Suprapubic skin (tissue), 4 donors: ENCODE measurements around the gene ZNF276. TPM values are rescaled to one million over a fixed set of nuclear protein-coding genes. Genes with fewer than 3 reads are reported as not detected.

Experiments
- DNase-seq, 2 donors: peaks; one replicate each; pipeline ENCODE4 v3.0.0-alpha.2; 2019; ENCODE audit warnings: low spot score in 2 of 2
- H3K27ac ChIP-seq: fragments of 200-600 bp; sonication (generic); one replicate; pipeline ENCODE4 v1.5.1; 2019
- H3K27me3 ChIP-seq: fragments of 200-600 bp; sonication (generic); one replicate; pipeline ENCODE4 v1.5.1; 2019
- H3K36me3 ChIP-seq: fragments of 200-600 bp; sonication (generic); one replicate; pipeline ENCODE4 v1.5.1; 2019
- H3K4me1 ChIP-seq: fragments of 200-600 bp; sonication (generic); one replicate; pipeline ENCODE4 v1.5.1; 2019
- H3K4me3 ChIP-seq: fragments of 200-600 bp; sonication (generic); one replicate; pipeline ENCODE4 v1.5.1; 2019; ENCODE audit warnings: mild to moderate bottlenecking
- H3K9me3 ChIP-seq: fragments of 200-600 bp; sonication (generic); one replicate; pipeline ENCODE4 v1.5.1; 2019
- EP300 ChIP-seq: sonication (generic); formaldehyde crosslinking; IDR thresholded peaks from one replicate; pipeline ENCODE4 v1.6.1; 2017; ENCODE audit warnings: antibody characterized with exemption
- POLR2A ChIP-seq, 2 donors: fragments of 450-650 bp; IDR thresholded peaks; one replicate each; pipeline ENCODE4 v1.6.1; 2017; ENCODE audit warnings: antibody characterized with exemption in 2 of 2, mild to moderate bottlenecking in 2 of 2, moderate library complexity in 2 of 2
- POLR2AphosphoS5 ChIP-seq, 3 donors: sonication (generic); formaldehyde crosslinking; IDR thresholded peaks; one replicate each; pipeline ENCODE4 v1.6.1; 2017; ENCODE audit warnings: antibody characterized with exemption in 3 of 3
- WGBS: methylation state at CpG from one replicate; pipeline ENCODE4 v1.1.5; 2018; 5-methylcytosine and 5-hydroxymethylcytosine counted together
- total RNA-seq, 4 donors: library from RNA; depleted of rRNA; stranded (reverse); fragments of >200 nt; gene quantifications; one replicate each; pipeline ENCODE4 v1.1.0, GENCODE V29; 2016
- TF ChIP-seq, protein P1 (sequence below), 2 donors: fragments of 200-600 bp in 1 of 2; fragments of 450-650 bp in 1 of 2; sonication (generic) in 1 of 2; IDR thresholded peaks; one replicate each; pipeline ENCODE4 v1.5.1; 2016 to 2019; ENCODE audit warnings: antibody characterized with exemption in 2 of 2, mild to moderate bottlenecking in 1 of 2, moderate library complexity in 1 of 2

ZNF276 gene
- total RNA-seq, 4 donors from 2014 or later, result 39.8 to 106 (median 46.0) TPM

GRCh38 chr16:89748921-89749320, 27.6 kb downstream of the ZNF276 start:
- no peak for DNase-seq
- Histone ChIP-seq H3K27ac (no peak overlapping the region), H3K4me1 (peaks cover 6% of the 10 kb centered on the region), H3K4me3 (no peak overlapping the region), H3K9me3 (no peaks in the 10 kb centered on the region), H3K27me3 (no peaks in the 10 kb centered on the region), H3K36me3 (no peaks in the 10 kb centered on the region)
- TF ChIP-seq EP300, result no peak
- TF ChIP-seq POLR2A (IDR thresholded peaks at IDR 0.05), result no peak
- no peak for TF ChIP-seq POLR2AphosphoS5 (IDR thresholded peaks at IDR 0.05)
- TF ChIP-seq, protein P1, sequence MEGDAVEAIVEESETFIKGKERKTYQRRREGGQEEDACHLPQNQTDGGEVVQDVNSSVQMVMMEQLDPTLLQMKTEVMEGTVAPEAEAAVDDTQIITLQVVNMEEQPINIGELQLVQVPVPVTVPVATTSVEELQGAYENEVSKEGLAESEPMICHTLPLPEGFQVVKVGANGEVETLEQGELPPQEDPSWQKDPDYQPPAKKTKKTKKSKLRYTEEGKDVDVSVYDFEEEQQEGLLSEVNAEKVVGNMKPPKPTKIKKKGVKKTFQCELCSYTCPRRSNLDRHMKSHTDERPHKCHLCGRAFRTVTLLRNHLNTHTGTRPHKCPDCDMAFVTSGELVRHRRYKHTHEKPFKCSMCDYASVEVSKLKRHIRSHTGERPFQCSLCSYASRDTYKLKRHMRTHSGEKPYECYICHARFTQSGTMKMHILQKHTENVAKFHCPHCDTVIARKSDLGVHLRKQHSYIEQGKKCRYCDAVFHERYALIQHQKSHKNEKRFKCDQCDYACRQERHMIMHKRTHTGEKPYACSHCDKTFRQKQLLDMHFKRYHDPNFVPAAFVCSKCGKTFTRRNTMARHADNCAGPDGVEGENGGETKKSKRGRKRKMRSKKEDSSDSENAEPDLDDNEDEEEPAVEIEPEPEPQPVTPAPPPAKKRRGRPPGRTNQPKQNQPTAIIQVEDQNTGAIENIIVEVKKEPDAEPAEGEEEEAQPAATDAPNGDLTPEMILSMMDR (IDR thresholded peaks at IDR 0.05), result no peak
- 98% methylated on average over 11 of the region's 11 CpGs for WGBS

DNA sequence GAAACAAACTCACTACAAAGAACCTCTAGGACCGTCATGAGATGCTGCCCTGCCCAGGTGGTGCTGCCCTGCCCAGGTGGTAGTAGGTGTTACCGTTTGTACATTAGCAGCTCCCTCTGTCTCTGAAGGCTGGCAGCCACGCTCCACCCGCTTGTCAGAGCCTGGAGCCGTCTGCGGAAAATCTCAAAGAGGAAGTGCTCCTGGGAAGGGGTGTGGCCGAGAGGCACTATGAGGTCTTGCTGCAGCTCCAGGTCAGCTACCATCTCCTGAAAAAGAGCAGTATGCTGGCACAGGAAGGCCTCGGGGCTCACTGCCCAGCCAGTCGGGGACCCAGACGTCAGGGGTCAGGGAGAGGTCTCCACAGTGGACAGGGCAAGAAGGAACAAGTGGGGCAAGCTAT, 28.3 kb downstream of the ZNF276 start:
- Histone ChIP-seq H3K27me3 (no peaks in the 10 kb centered on the region), H3K9me3 (no peaks in the 10 kb centered on the region), H3K4me1 (peaks cover 6% of the 10 kb centered on the region), H3K36me3 (no peaks in the 10 kb centered on the region), H3K4me3 (no peak overlapping the region), H3K27ac (no peak overlapping the region)
- TF ChIP-seq, protein P1 (IDR thresholded peaks at IDR 0.05), result no peak
- no peak for TF ChIP-seq EP300
- TF ChIP-seq POLR2AphosphoS5 (IDR thresholded peaks at IDR 0.05), result no peak
- no peak for TF ChIP-seq POLR2A (IDR thresholded peaks at IDR 0.05)
- WGBS, result 36% methylated on average over 6 of the region's 10 CpGs
- no peak for DNase-seq

GRCh38 chr16:89759746-89760340, 38.5 kb downstream of the ZNF276 start:
- Histone ChIP-seq H3K27me3 (no peaks in the 10 kb centered on the region), H3K4me3 (no peak overlapping the region), H3K4me1 (no peaks in the 10 kb centered on the region), H3K36me3 (no peaks in the 10 kb centered on the region), H3K27ac (no peak overlapping the region), H3K9me3 (no peaks in the 10 kb centered on the region)
- TF ChIP-seq POLR2A (IDR thresholded peaks at IDR 0.05) (no peak), POLR2AphosphoS5 (IDR thresholded peaks at IDR 0.05) (no peak), EP300 (no peak)
- TF ChIP-seq, protein P1 (IDR thresholded peaks at IDR 0.05), result no peak
- no peak for DNase-seq
- WGBS, result 72% methylated on average over 26 of the region's 26 CpGs

DNA sequence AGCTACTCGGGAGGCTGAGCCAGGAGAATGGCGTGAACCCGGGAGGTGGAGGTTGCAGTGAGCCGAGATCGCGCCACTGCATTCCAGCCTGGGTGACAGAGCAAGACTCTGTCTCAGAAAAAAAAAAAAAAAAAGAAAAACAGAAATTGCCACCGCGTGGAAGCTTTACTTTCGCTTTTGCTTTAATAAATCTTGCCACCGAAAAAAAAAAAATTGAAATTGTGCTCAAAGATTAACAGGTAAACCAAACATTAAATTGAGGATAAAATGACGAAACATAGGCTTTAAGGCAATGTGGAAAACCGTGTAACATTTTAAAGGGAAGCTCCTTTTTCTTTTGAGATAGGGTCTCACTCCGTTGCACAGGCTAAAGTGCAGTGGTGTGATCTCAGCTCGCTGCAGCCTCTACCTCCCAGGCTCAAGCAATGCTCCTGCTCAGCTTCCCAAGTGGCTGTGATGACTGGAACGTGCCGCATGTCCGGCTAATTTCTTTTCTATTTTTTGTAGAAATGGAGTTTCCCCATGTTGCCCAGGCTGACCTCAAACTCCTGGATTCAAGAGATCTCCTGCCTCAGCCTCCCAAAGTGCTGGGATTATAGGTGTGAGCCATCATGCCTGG, 40.1 kb downstream of the ZNF276 start:
- Histone ChIP-seq H3K27me3 (no peaks in the 10 kb centered on the region), H3K9me3 (no peaks in the 10 kb centered on the region), H3K4me1 (no peaks in the 10 kb centered on the region), H3K4me3 (no peak overlapping the region), H3K36me3 (no peaks in the 10 kb centered on the region), H3K27ac (no peak overlapping the region)
- 80% methylated on average over 17 of the region's 17 CpGs for WGBS
- no peak for TF ChIP-seq POLR2AphosphoS5 (IDR thresholded peaks at IDR 0.05)
- no peak for TF ChIP-seq POLR2A (IDR thresholded peaks at IDR 0.05)
- TF ChIP-seq EP300, result no peak
- TF ChIP-seq, protein P1 (IDR thresholded peaks at IDR 0.05), result no peak
- no peak for DNase-seq

GRCh38 chr16:89764711-89765201, 43.4 kb downstream of the ZNF276 start:
- Histone ChIP-seq H3K27me3 (no peaks in the 10 kb centered on the region), H3K9me3 (no peaks in the 10 kb centered on the region), H3K27ac (no peak overlapping the region), H3K36me3 (no peaks in the 10 kb centered on the region), H3K4me1 (no peaks in the 10 kb centered on the region), H3K4me3 (peak overlapping the region; percentile 3)
- no peak for DNase-seq
- 95% methylated on average over 8 of the region's 18 CpGs for WGBS
- TF ChIP-seq POLR2AphosphoS5 (IDR thresholded peaks at IDR 0.05), result no peak
- TF ChIP-seq POLR2A (IDR thresholded peaks at IDR 0.05), result no peak
- TF ChIP-seq, protein P1 (IDR thresholded peaks at IDR 0.05), result no peak
- TF ChIP-seq EP300, result no peak
